Activated CD4-positive, CD25-positive, alpha-beta regulatory T cell treated with anti-CD3 and anti-CD28 coated beads, Interleukin-2, amount 50 U/mL, for 16 hours (primary cell): ENCODE results near the gene CD99L2.
"Not testable (repeated sequence)": the region's sequence is repeated elsewhere in the genome, so short reads cannot be mapped to it uniquely, and the experiment has no call there.

ENCODE experiments used
- DNase-seq: peaks from one replicate; pipeline ENCODE4 v3.0.0-alpha.2; 2020; ENCODE audit warnings: low read depth, low spot score

CD99L2 gene

DNA sequence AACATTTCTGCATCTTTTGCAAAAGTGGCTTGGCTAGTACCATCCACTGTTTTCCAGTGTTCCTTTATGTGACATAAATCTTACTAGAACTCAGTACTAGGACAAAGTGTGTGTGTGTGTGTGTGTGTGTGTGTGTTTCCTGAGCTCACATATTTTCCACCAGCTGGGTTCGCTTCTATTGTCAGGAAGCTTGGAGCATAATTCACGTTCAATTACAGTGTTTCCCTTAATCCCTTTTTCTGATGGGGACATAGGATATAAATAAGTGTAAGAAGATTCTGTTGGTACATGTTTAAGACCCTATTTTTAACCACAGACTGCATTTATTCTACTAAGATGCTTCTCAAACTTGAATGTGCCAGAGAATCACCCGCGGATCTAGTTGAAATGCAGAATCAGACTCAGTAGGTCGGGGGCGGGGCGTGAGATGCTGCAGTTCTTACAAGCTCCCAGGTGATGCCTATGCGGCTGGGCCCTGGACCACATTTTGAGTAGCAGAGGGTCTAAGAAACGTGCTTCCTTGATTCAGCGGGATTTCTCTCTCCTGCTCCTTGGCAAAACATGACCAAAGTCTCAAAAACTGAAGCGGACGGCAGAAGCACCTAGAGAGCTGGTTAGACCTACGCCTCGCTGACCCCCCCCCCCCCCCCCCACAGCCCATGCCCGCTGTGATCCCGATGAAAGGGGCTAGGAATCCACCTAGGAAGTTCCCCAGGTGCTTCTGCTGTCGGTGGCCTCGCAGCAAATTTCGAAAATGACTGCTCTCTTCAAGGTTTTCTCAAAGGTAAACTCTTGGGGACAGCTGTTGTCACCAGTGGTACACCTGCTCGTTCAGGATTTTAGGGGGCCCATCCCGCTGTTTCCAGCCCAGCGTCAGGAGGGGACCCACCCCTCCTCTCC lies 797 bp downstream of the CD99L2 start:
- DNase-seq = no peak

- no peak for DNase-seq
These were observed 1.8 kb downstream of the CD99L2 start for GRCh38 chrX:150896632-150897031.

- DNase-seq = no peak
These were observed 4.5 kb downstream of the CD99L2 start for GRCh38 chrX:150893936-150894335.

- DNase-seq = no peak
These were observed 9.3 kb downstream of the CD99L2 start for GRCh38 chrX:150889131-150889530.

DNA sequence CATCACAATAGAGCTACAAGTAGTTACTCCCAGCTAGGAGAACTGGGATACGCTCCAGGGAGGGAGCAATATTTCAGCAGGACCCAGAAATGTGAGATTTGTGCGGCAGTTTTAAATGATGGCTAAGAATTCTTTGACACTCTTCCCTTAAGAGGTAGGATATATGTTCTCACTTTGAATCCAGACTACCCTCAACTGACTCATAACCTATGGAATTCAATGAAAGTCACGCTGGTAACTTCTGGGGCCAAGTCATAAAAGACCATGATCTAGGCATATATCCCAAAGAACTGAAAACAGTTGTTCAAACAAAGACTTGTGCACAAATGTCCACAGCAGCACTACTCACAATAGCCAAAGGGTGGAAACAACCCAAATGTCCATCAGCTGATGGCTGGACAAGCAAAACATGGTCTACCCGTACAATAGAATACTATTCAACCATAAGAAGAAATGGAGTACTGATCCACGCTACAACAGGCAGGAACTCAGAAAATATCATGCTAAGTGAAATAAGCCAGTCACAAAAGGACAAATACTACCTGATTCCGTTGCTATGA lies 10.5 kb downstream of the CD99L2 start:
- no peak for DNase-seq

GRCh38 chrX:150887268-150887667 lies 11.2 kb downstream of the CD99L2 start:
- not testable (repeated sequence) for DNase-seq

- DNase-seq = no peak
These were observed 12.1 kb downstream of the CD99L2 start for GRCh38 chrX:150886381-150886780.

DNA sequence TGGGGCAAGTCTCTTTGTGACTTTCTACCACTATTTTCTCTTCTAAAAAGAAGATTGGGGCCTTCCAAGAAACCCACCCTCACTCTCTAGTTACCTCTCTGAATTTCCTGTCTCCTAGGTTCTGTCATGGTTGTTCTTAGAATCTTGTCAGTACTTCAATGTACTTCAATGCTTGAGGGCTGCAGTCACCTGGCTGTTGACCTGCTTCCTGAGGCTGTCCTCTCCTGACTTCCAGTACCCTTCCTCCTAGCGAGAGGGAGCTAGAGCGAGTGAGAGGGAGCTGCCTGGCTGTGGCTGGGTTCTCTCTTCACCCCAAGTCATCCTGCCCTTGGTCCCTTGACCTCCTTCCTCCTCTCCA lies 17.7 kb downstream of the CD99L2 start:
- no peak for DNase-seq

- DNase-seq = no peak
These were observed 18.3 kb downstream of the CD99L2 start for GRCh38 chrX:150879855-150880807.

- not testable (repeated sequence) for DNase-seq
These were observed 22.8 kb downstream of the CD99L2 start for GRCh38 chrX:150875621-150876020.

DNA sequence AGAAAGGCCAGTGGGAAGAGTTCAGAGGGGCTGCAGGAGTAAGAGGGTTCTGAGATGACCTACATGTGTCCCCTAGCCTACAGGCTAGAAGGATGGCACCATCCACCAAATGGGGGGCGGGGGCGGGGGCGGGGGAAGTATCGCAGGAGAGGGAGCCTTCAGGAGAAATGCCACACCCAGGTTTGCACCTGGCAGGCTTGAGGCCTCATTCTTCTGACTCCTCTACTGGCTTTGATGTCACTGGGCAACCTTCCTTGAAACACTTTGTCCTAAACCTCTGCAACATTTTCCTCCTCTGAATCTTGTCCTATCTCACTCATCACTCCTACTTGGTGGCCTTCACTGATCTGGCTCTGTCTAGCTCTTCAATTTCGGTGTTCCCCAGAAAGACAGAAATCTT lies 24.0 kb downstream of the CD99L2 start:
- DNase-seq = no peak

GRCh38 chrX:150873616-150874015 lies 24.9 kb downstream of the CD99L2 start:
- no peak for DNase-seq

DNA sequence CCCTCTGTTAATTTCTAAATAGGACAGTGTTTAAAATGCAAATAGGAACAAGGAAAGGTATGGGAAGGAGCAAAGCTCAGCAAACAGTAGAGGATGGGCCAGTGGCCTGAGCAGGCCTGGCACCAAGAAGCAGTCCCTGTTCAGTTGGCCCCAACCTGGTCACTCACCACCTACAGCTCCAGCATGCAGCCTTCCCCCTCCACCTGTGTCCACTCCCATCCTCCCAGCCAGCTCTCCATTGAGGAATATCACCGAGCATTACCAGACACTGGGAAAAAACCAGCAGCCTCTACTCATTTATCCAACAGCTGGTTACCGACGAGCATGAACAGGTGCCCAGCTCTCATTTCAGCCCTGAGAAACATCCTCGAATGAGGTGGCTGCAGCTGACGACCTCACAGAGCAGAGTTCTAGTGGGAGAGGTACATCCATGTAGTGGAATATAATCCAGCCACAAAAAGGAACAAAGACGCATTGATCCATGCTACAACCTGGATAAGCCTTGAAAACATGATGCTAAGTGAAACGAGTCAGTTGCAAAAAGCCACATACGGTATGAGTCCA lies 25.6 kb downstream of the CD99L2 start:
- DNase-seq = no peak

- no peak for DNase-seq
These were observed 27.1 kb downstream of the CD99L2 start for GRCh38 chrX:150871341-150871811.

DNA sequence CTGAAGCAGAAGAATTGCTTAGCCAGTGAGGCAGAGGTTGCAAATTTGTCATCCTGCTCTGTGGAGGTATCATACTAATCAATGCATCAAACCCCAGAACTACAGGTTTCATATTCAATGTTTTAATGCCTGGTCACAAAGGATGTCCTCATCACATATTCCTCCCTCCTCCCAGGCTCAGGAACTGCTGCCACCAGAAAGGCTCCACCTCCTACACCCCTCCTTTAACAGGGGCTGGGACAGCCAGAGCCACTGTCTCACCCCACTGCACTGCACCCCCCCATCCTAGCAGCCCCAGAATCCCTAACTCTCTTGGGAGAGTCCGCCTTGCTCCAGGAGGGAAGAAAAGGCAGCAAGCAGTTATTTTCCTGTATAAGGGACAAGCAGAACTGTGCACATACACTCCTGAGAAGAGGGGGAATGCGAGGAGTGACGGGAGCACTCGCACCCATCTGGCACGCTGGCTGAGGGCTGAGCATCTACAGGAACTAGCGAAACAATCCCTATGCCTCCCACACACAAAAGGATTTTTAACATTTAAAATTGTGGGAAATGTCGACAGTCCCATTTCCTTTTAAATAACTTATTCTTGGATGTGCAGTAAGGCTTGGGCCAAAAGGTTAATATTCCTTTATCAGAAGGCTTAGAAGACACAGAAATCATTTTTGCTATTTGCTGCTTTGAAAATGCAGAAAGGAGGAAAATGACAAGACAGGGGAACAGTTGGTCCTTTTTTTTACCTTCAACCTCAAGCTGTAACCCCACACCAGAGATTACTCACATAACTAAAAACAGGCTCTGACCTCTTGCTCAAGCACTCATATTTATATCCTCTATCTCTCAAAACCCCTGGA lies 27.8 kb downstream of the CD99L2 start:
- DNase-seq = no peak

- DNase-seq = no peak
These were observed 28.4 kb downstream of the CD99L2 start for GRCh38 chrX:150870029-150870428.

DNA sequence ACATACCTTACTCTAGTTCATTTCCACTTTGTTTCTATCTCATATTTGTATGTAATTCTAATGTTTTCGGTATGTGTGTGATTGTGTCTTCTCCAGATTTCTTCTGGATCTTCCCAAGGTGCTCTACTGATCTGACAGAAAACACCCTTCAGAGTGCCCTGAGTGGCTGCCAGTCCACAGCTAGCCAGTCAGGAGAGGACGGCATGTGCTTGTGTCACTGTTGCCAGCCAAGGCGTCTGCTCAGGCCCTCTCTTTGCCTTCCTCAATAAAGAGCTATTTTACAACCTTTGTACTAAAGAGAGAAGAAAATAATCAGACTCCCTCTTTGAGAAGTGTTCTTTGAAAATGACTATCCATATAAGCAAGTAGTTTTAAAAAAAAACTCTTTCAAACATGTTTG lies 29.0 kb downstream of the CD99L2 start:
- no peak for DNase-seq

GRCh38 chrX:150868625-150869024 lies 29.8 kb downstream of the CD99L2 start:
- no peak for DNase-seq

GRCh38 chrX:150864127-150864526 lies 34.3 kb downstream of the CD99L2 start:
- no peak for DNase-seq

- DNase-seq = no peak
These were observed 35.3 kb downstream of the CD99L2 start for GRCh38 chrX:150863191-150863590.

DNA sequence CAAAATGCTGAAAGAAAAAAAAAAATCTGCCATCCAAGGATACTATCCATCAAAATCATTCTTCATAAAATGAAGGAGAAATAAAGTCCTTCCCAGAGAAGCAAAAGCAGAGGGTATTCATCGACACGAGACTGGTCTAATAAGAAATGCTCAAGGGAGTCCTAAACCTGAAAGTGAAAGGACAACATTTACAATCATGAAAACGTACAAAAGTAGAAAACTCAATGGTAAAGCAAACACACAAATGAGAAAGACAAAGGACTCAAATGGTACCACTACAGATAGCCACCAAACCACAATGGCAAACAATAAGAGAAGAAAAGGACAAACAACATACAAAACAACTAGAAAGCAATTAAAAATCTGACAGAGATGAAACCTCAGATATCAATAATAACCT lies 41.0 kb downstream of the CD99L2 start:
- DNase-seq = no peak
